ENCODE measurements around the gene TINAGL1.

The TINAGL1 gene

GRCh38 chr1:31574749-31575368 is 1.5 kb upstream of the TINAGL1 start:
- Histone ChIP-seq H4K20me1 (no peaks in the 10 kb centered on the region), H3K9ac (no peak overlapping the region), H3K9me3 (no peaks in the 10 kb centered on the region), H3K4me3 (no peak overlapping the region), H3K27ac (peak overlapping the region; percentile 13; the same call in 1 of the 2 replicates), H3K4me1 (peaks cover 85% of the 10 kb centered on the region), H3K4me2 (peak overlapping the region; percentile 99), H3K36me3 (no peaks in the 10 kb centered on the region), H3K27me3 (no peaks in the 10 kb centered on the region)
- no peak for TF ChIP-seq Cebpa-rat (IDR thresholded peaks at IDR 0.05)

GRCh38 chr1:31575369-31576140 is 760 bp upstream of the TINAGL1 start:
- Histone ChIP-seq H3K27me3 (no peaks in the 10 kb centered on the region), H3K36me3 (no peaks in the 10 kb centered on the region), H4K20me1 (no peaks in the 10 kb centered on the region), H3K4me2 (peak overlapping the region; percentile 99), H3K4me3 (no peak overlapping the region), H3K9ac (no peak overlapping the region), H3K27ac (peak overlapping the region; percentile 75), H3K9me3 (no peaks in the 10 kb centered on the region), H3K4me1 (peaks cover 86% of the 10 kb centered on the region)
- no peak for TF ChIP-seq Cebpa-rat (IDR thresholded peaks at IDR 0.05)

GRCh38 chr1:31576743-31577455 is 584 bp downstream of the TINAGL1 start:
- peak overlapping the region; percentile 73 for H3K9ac ChIP-seq

GRCh38 chr1:31577515-31578192 is 1.3 kb downstream of the TINAGL1 start:
- TF ChIP-seq Cebpa-rat (IDR thresholded peaks at IDR 0.05) = no peak
- Histone ChIP-seq H3K27me3 (no peaks in the 10 kb centered on the region), H3K4me1 (peaks cover 88% of the 10 kb centered on the region), H3K36me3 (no peaks in the 10 kb centered on the region), H3K4me2 (peak overlapping the region; percentile 99), H3K4me3 (peak overlapping the region; percentile 66; the same call in 1 of the 2 replicates), H3K9me3 (no peaks in the 10 kb centered on the region), H4K20me1 (no peaks in the 10 kb centered on the region), H3K27ac (peak overlapping the region; percentile 75; the same call in 1 of the 2 replicates), H3K9ac (peak overlapping the region; percentile 73; the same call in 1 of the 2 replicates)

More at GRCh38 chr1:31576743-31577455, 584 bp downstream of the TINAGL1 start:
- no peaks in the 10 kb centered on the region for H4K20me1 ChIP-seq
- no peaks in the 10 kb centered on the region for H3K27me3 ChIP-seq
- H3K27ac ChIP-seq = peak overlapping the region; percentile 75
- peak overlapping the region; percentile 99 for H3K4me2 ChIP-seq
- TF ChIP-seq Cebpa-rat (IDR thresholded peaks at IDR 0.05) = no peak
- peaks cover 82% of the 10 kb centered on the region for H3K4me1 ChIP-seq
- H3K9me3 ChIP-seq = no peaks in the 10 kb centered on the region
- H3K4me3 ChIP-seq = peak overlapping the region; percentile 66
- H3K36me3 ChIP-seq = no peaks in the 10 kb centered on the region

GRCh38 chr1:31579374-31579773 is 3.1 kb downstream of the TINAGL1 start:
- TF ChIP-seq Cebpa-rat (IDR thresholded peaks at IDR 0.05) = no peak
- H3K4me2 ChIP-seq = peak overlapping the region; percentile 45
- no peaks in the 10 kb centered on the region for H3K9me3 ChIP-seq
- H3K4me1 ChIP-seq = peaks cover 91% of the 10 kb centered on the region
- H3K36me3 ChIP-seq = no peaks in the 10 kb centered on the region
- no peak overlapping the region for H3K4me3 ChIP-seq
- H3K27ac ChIP-seq = no peak overlapping the region
- H3K27me3 ChIP-seq = no peaks in the 10 kb centered on the region
- H4K20me1 ChIP-seq = no peaks in the 10 kb centered on the region
- H3K9ac ChIP-seq = no peak overlapping the region

- H4K20me1 ChIP-seq = no peaks in the 10 kb centered on the region
- no peak overlapping the region for H3K4me3 ChIP-seq
- H3K36me3 ChIP-seq = peaks cover 10% of the 10 kb centered on the region; the same call in 1 of the 2 replicates
- H3K4me1 ChIP-seq = peaks cover 91% of the 10 kb centered on the region
- peak overlapping the region; percentile 41; the same call in 1 of the 2 replicates for H3K27ac ChIP-seq
- H3K4me2 ChIP-seq = peak overlapping the region; percentile 45; the same call in 1 of the 2 replicates
- no peaks in the 10 kb centered on the region for H3K9me3 ChIP-seq
- TF ChIP-seq Cebpa-rat (IDR thresholded peaks at IDR 0.05) = no peak
- no peaks in the 10 kb centered on the region for H3K27me3 ChIP-seq
- no peak overlapping the region for H3K9ac ChIP-seq
Measured at GRCh38 chr1:31580513-31580870, 4.2 kb downstream of the TINAGL1 start.

- TF ChIP-seq Cebpa-rat (IDR thresholded peaks at IDR 0.05) = no peak
- H3K4me1 ChIP-seq = peaks cover 91% of the 10 kb centered on the region
Measured at GRCh38 chr1:31580891-31581603, 4.7 kb downstream of the TINAGL1 start.

GRCh38 chr1:31581821-31582810 is 5.8 kb downstream of the TINAGL1 start:
- Histone ChIP-seq H3K9ac (0 out of 2 replicates have a peak overlapping the region, but pooled peaks have one; percentile 25), H3K4me3 (no peak overlapping the region; the same call in 1 of the 2 replicates), H3K27ac (peak overlapping the region; percentile 87), H3K27me3 (peaks cover 5% of the 10 kb centered on the region; the same call in 1 of the 2 replicates), H3K4me2 (peak overlapping the region; percentile 96), H3K4me1 (peaks cover 91% of the 10 kb centered on the region), H4K20me1 (no peaks in the 10 kb centered on the region), H3K36me3 (peaks cover 11% of the 10 kb centered on the region; the same call in 1 of the 2 replicates), H3K9me3 (no peaks in the 10 kb centered on the region)
- no peak for TF ChIP-seq Cebpa-rat (IDR thresholded peaks at IDR 0.05)

More at GRCh38 chr1:31580891-31581603, 4.7 kb downstream of the TINAGL1 start:
- H3K9me3 ChIP-seq = no peaks in the 10 kb centered on the region
- H3K27ac ChIP-seq = no peak overlapping the region
- peaks cover 11% of the 10 kb centered on the region; the same call in 1 of the 2 replicates for H3K36me3 ChIP-seq
- no peak overlapping the region for H3K4me3 ChIP-seq
- peak overlapping the region; percentile 45; the same call in 1 of the 2 replicates for H3K4me2 ChIP-seq
- no peak overlapping the region for H3K9ac ChIP-seq
- no peaks in the 10 kb centered on the region for H4K20me1 ChIP-seq
- no peaks in the 10 kb centered on the region for H3K27me3 ChIP-seq

Measured in BLaER1 (cell line).